Measurements from ENCODE around the gene DENND5A.

DENND5A gene

DNA sequence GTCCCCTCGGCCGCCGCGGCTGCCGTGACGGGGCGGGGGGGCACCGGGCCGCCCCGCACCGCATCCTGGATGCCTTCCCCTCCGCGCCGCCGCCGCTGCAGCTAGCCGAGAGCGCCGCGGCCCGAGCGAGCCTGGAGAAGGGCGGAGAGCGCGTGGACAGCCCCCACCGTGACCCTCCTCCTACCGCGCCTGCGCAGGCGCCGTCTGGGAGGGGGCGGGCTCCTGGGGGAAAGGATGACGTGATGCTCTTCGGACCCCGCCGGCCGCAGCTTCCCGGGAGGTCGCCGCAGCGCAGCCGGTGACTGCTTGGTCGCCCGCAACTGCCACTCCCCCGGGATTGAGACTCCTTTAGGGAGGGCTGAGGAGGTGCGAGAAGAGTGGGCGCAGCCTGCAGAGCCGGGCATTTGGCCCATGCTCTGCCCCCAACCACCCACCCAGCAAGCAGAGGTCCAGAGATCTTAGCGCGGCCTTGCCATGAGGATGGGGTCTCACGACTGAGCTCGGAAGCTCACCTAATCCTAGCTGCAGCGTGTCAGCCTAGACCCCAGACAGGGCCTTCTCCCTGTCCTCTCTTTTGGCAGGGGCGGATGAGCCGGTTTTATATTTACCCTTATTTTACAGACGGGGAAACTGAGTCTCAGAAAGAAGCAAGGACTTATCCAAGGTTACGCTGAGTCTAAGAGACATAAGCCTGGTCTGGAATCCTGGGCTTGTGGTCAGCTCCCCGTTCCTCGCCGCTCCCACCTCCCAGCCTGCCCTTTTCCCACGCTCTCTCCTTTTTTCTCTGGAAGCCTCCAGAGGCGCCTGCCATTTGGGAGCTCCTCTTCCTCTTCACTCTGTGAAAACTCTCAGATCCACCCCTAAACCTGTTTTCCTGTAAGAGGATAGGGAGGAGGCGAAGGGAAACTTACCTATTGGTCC lies at the start of gene DENND5A:
DENND5A (minus strand) TSS at position 140 of the 921 bp plus-strand sequence. CDS start 281 bp downstream, outside the sequence.
- H3K4me3 ChIP-seq (ENCODE audit: low read depth, low read length) = peak within 1 kb of the TSS; percentile 89
- DNase-seq (ENCODE audit: low read depth) = peak; percentile 88
- TF ChIP-seq, protein P1, sequence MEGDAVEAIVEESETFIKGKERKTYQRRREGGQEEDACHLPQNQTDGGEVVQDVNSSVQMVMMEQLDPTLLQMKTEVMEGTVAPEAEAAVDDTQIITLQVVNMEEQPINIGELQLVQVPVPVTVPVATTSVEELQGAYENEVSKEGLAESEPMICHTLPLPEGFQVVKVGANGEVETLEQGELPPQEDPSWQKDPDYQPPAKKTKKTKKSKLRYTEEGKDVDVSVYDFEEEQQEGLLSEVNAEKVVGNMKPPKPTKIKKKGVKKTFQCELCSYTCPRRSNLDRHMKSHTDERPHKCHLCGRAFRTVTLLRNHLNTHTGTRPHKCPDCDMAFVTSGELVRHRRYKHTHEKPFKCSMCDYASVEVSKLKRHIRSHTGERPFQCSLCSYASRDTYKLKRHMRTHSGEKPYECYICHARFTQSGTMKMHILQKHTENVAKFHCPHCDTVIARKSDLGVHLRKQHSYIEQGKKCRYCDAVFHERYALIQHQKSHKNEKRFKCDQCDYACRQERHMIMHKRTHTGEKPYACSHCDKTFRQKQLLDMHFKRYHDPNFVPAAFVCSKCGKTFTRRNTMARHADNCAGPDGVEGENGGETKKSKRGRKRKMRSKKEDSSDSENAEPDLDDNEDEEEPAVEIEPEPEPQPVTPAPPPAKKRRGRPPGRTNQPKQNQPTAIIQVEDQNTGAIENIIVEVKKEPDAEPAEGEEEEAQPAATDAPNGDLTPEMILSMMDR (conservative IDR thresholded peaks at IDR 0.05; ENCODE audit: low read depth, low read length) = no peak

DNA sequence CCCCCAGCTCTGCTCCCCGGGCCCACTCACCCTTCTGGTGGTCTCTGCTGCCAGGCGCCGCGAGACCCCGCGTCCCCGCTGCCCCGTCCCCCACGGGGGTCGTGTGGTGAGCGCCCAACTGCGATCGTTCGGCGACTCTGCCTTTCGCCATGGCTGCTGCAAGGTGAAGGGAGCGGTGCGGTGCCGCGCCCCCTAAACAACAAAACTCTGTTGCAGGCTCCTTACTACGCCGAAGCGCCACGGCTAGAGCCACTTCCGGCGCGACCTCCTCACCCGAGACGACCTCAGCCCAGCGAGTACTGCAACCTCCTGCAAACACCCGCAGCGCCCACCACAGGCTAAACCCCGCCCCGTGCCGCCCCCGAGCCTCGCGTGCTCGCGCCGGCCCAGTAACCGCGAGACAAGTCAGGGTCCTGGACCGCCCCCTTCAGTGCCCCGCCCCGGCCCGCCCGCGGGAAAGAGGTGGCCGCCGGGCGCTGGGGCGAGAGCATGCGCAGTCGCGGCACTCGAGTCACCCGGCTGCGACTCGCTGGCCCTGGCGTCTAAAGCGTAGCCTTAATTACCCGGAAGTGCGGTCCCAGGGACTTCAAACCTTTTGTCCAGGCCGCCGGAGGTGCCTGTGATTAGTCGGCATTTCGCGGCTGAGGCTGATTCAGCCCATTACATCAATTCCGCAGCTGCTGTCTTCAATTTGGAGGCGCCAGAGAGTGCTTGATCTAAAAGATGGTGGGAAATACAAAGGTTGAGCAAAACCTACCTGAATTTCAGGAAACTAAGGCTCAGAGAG lies 49.3 kb upstream of the DENND5A start, which contains the start of gene TMEM41B:
TMEM41B (minus strand) TSS at position 303 of the 787 bp plus-strand sequence; CDS start at position 151, 152 bp downstream.
- peak within 1 kb of the TSS; percentile 96 for H3K4me3 ChIP-seq (ENCODE audit: low read depth, low read length)
- TF ChIP-seq, protein P1 (conservative IDR thresholded peaks at IDR 0.05; ENCODE audit: low read depth, low read length) = peak; percentile 30
- peak; percentile 99 for DNase-seq (ENCODE audit: low read depth)

DNA sequence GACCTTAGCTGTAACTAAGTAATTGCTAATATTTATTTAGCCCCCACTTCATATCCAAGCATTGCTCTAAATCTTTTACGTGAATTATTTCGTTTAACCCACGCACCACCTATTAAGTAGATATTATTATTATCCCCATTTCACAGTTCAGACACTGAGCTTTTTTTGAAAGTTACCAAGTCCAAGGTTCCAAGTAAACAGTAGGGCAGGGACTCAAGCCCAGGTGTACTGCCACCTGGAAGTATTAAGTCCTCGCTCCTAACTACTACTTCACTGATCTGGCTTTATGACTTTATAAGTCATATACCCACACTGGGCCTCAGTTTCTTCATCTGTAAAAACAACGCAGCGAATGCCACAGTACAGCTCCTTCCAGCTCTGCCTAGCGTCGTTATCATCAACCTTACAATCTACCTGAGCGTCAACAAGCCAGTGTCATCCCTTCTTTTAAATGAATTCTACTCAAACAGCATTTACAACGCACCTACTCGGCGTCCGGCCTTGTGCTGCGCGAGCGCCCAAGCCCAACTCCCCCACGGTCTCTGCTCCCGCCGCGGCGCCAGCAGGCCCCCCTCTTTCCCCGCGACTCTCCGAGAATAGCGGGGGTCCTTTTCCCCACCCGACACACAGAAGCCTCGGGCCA lies 48.6 kb upstream of the DENND5A start:
- peak overlapping the region; percentile 96 for H3K4me3 ChIP-seq (ENCODE audit: low read depth, low read length)
- TF ChIP-seq, protein P1 (conservative IDR thresholded peaks at IDR 0.05; ENCODE audit: low read depth, low read length) = no peak
- DNase-seq (ENCODE audit: low read depth) = peak; percentile 24

DNA sequence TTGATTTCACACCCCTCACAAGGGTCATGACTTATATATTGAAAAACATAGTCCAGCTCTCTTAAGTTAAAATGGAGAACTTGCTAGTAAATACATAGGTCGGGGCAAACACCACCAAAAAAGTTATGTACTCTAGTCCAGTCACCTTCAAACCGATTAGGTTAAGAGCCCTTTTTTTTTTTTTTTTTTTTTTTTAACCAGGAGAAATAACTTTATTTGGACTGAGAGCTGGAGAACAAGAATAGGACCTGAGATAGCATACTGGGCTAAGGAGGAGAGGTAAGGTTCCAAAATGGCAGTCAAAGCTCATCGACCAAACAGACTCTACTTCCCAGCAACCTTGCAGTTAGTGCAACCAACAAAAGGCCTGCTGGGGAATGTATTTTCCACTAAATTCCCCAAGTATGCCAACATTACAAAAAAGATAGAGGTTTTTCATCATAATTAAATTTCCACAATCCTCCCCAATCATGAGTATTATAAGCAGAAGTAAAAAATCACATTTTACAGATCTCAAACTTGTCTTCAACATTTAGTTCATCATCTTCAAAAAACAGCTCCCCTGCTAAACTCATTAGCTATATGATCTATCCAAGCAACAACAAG lies 45.4 kb upstream of the DENND5A start:
- TF ChIP-seq, protein P1 (conservative IDR thresholded peaks at IDR 0.05; ENCODE audit: low read depth, low read length) = no peak
- no peak overlapping the region for H3K4me3 ChIP-seq (ENCODE audit: low read depth, low read length)
- DNase-seq (ENCODE audit: low read depth) = no peak

DNA sequence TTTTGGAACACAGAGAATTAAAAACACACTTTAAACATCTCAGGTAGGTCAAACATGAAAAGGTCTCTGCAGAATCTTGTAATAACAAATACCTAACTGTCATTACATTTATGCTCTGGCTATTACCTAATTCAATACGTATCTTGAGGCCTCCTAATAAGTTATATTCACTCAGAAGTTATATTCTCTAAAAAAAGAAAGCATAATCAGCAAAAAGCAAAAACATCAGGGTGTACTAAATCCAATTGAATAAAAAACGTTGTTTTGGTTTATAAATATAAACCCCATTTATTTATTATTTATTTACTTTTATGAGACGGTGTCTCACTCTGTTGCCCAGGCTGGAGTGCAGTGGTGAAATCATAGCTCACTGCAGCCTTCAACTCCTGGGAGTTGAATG lies 39.0 kb upstream of the DENND5A start:
- no peak overlapping the region for H3K4me3 ChIP-seq (ENCODE audit: low read depth, low read length)
- TF ChIP-seq, protein P1 (conservative IDR thresholded peaks at IDR 0.05; ENCODE audit: low read depth, low read length) = no peak
- no peak for DNase-seq (ENCODE audit: low read depth)

DNA sequence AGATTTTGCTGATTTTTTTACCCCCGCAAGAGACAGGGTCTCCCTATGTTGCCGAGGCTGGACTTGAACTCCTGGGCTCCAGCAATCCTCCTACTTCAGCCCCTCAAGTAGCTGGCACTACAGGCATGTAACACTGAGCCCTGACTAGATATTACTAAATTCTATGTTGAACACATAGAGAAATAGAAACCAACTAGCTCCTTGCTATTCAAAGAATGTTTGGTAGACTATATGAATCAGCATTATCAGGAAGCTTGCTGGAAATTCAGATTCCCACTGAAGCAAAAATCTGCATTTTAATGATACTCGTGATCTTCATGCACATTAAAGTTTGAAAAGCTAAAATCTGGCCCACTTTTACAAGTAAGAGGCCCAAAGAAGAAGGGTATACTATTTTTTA lies 37.3 kb upstream of the DENND5A start:
- peak; percentile 66 for DNase-seq (ENCODE audit: low read depth)
- no peak overlapping the region for H3K4me3 ChIP-seq (ENCODE audit: low read depth, low read length)
- TF ChIP-seq, protein P1 (conservative IDR thresholded peaks at IDR 0.05; ENCODE audit: low read depth, low read length) = no peak
